Glomerular visceral epithelial cell (primary cell): ENCODE data around the gene AKAP13.

ENCODE experiments used
- DNase-seq: peaks from one replicate; pipeline ENCODE4 v3.0.0-alpha.2; 2016; ENCODE audit errors: extremely low spot score

AKAP13 gene

DNA sequence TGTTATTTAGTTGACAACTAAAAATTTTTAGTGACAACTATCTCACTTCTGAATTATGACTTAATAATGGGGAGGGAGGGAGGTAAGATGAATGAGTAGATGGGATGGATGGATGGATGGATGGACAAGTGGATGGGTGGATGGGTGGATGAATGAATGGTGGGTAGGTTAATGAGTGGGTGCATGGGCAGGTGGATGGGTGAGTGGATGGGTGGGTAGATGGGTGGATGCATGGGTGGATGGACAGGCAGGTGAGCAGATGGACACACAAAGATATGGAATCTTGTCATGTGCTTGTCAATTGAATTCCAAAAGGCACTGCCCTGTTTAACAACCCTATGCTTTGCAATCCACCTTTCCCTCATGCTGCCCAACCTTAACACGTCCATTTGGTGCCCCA lies 372.9 kb downstream of the AKAP13 start:
- no peak for DNase-seq

GRCh38 chr15:85753791-85754452 lies 373.5 kb downstream of the AKAP13 start:
- DNase-seq, result no peak

GRCh38 chr15:85754989-85755388 lies 374.6 kb downstream of the AKAP13 start:
- DNase-seq, result no peak

DNA sequence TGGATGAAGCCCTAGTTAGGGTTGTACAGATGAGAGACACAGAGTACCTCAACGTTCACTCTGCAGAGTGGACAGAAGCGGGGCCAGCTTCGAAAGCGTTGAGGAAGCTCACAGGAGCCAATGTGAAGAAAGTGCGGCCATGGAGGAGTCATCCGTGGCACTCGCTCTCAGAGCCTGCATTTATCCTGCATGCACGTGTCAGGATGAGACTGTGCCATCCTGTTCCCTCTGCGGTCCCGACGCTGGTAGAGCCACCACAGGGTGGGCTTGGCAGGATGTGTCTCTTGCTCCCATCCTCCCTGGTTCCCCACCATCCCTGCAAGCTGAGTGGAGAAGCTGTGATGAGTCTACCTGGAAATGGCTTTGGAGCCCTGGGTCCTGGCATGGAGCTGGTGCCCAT lies 375.1 kb downstream of the AKAP13 start:
- DNase-seq, result no peak

DNA sequence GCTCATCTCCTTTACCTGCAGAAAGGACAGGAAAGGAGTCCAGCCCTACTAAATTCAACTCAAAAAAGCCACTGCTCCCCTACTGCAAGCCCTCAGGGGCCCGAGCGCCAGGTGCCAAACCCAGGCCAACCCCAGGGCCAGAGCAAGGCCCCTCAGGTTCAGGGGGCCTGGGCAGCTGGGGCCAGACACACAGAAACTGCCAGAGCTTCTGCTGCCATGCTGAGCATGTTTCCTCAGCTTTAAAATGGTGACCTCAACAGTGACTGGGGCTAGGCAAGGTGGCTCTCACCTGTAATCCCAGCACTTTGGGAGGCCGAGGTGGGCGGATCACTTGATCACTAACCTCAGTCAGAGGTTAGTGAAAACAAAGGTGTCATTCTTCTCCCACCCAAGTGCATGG lies 375.5 kb downstream of the AKAP13 start:
- DNase-seq, result no peak

- DNase-seq, result no peak
These were observed 376.1 kb downstream of the AKAP13 start for GRCh38 chr15:85756411-85757072.

DNA sequence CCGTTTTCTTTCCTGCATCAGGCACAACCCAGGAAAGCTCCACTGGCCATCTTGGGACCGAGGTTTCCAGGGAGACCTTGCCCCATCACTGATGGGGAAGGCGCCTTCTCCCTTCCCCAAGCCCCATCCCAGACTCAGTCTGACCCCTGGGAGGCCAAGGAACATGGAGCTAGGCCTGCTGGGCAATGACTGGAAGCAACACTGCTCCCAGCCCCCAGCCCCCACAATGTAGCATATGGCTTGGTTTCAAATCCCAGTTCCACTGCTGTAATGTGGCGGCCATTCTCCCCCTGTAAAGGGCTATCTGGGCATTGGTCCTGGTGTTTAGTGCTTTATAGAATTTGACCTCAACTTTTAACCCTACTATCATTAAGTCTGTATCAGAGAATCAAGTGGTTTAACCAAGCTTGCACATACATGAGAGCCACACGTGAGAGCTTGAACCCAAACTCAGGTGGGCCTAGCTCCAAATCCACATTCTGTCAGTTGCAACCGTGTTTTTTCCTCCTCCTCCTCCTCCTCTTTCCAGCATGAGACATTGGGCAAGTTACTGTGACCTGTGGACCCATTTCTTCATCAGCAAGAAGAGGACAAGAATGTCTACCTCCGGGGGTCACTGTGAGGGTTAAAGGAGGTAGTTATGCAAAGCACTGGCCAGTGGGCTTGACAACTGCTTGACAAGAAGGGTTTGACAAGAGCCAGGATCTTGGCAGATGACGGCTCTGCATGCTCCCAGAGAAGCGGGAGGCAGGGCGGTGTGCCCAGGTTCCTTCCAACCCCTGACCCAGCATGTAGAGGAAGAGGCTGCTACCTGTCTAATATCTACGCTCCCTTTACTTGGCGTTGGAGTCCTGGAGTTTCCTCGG lies 376.9 kb downstream of the AKAP13 start:
- DNase-seq, result no peak

GRCh38 chr15:85757939-85758654 lies 377.7 kb downstream of the AKAP13 start:
- no peak for DNase-seq

- DNase-seq, result no peak
These were observed 378.2 kb downstream of the AKAP13 start for GRCh38 chr15:85758655-85758978.

DNA sequence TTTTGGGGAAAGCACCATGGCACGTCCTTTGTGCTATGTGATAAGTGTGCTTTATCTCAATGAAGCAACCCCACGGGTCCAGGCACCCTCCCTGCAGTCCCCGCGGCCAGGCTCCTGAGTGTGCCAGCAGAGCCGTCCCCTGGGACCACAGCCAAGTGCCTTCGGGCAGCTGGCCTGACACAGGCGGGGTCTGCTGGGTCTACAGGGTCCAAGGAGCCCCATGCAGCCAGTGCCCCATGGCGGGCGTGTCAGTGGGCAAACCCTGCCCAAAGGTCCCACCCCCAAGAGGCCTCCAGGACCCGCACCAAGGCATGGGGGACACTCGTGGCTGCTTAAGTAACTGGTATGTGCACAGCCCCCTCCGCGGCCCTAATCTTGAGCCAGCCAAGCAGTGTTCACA lies 379.0 kb downstream of the AKAP13 start:
- DNase-seq, result no peak

DNA sequence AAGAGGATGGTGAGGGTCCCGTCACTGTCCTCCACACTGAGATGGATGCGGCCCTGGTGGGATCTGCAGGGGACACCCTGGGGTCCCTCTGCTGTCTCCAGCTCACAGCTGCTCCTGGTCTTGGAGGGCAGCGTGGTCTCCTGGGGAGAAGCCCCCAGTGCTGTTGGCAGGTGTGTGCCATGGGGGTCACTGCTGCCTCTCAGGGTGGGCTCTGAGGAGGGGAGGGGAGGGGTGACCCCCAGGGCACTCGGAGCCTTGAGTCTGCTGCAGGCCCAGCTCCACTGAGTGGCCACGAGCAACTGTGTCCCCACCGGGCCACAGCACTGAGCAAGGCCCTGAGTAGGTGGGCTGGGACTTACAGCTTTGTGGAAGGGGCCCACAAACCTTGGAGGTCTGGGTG lies 379.6 kb downstream of the AKAP13 start:
- DNase-seq, result no peak

GRCh38 chr15:85760531-85761371 lies 380.3 kb downstream of the AKAP13 start:
- no peak for DNase-seq

DNA sequence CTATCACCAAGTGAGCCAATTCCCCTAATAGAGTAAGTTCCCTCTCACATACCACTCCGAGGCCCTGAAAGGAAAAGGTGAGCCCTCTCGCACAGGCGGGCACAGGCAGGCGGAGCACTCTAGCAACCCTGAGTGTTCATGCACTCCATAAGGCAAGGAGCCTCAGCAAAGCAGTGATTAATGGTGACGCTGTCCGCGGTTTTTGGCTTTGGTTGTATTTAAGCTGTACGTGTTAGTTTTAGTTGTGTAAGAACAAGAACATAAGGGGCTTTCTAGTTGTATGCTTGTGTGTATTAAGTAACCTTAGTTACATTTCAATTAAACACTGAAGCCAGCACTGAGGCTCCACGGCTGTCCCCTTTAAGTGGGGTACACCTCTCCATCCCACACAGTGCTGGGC lies 381.2 kb downstream of the AKAP13 start:
- DNase-seq, result no peak

DNA sequence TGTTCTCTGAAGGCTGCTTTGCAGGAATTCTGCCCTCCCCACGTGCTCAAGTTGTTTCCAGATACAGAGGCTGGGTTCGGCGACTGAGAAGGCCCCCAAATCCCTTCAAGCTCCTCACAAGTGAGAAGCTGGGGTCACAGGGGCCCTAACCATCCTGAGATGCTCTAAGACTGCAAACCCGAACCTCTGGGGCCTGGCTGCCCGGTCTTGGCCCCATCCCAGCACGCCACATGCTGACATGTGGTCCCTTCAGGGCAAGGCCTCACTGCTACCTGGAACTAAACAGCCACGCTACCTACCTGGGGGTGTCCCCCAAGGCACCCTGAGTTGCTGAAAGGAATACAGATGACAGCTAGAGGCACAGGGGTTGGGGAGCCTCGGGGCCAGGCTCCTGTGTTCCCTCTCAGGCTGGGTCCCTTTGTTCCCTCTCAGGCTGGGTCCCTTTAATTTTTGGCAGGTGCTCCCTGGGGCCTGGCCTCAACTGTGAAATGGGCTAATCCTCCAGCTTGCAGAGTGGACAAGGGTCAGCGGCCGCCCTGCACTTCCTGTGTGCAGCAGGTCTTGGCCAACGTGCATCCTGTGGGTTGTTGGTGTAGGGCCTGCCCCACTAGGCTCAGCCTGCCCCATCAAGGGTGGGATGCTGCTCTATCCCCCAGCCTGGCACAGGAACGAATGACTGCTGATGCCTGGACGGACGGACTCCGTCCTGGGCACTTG lies 381.8 kb downstream of the AKAP13 start:
- no peak for DNase-seq

DNA sequence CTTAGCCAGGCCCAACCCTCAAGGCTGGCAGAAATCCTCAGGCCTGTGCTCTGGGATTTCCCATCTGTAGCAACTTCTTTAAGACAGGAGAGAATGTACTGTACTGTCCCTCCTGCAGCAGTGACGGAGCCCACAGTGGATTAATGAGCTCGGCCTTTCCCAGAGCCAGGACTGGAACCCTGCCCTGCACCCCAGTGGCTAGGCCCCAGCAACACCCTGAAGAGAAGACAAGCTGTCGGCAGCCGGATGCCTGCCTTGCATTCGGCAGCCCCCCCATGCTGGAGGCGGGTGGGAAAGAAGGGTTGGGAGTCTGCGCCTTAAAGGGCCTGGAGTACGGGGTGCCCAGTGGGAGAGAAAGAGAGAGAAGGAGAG lies 382.3 kb downstream of the AKAP13 start:
- DNase-seq, result no peak

- DNase-seq, result no peak
These were observed 382.8 kb downstream of the AKAP13 start for GRCh38 chr15:85763157-85763556.

- no peak for DNase-seq
These were observed 383.6 kb downstream of the AKAP13 start for GRCh38 chr15:85763673-85764633.

DNA sequence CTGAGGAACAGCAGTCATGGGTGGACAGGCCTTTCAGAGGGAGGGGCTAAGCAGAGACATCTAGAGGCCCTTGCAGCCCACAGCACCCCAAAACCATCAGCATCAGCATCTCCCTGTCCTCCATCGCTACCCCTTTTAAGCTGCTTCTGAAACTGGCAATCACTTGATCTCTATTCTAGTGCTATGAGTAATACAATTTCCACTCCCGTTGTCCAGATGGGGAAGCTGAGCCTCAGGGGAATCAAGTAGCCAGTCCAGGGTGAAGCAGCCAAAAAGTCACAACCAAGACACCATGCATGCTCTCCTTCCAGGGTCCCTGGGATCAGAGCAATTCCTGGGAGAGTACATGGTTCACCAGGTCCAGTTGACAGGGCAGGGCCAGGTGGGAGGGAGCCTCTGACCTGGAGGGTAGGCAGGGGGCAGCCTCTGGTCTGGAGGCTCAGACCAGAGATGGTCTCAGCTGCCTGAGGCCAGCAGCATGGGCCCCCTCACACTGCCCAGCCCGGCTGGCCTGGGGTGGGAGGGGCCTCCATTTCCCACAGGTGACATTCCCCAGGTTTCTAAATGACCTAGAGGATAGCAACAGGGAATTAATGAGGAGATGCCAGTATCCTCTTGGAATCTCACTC lies 384.4 kb downstream of the AKAP13 start:
- DNase-seq, result no peak
